BLaER1 treated with 17β-estradiol and CSF1 and Interleukin-3, amounts not matched to agents 10 nM and 100 nM (cell line): ENCODE data around the gene CASP3.
"Not testable (repeated sequence)": the region's sequence is repeated elsewhere in the genome, so short reads cannot be mapped to it uniquely, and the experiment has no call there.

ENCODE experiments used
- H3K27ac ChIP-seq, 11 experiments: shearing (Covaris generic); formaldehyde crosslinking; 2 replicates each; pipeline ENCODE4 v1.8.1; 2022
- H3K27me3 ChIP-seq, 11 experiments: shearing (Covaris generic); formaldehyde crosslinking; 2 replicates each; pipeline ENCODE4 v1.8.1; 2022
- H3K36me3 ChIP-seq, 11 experiments: shearing (Covaris generic); formaldehyde crosslinking; 2 replicates each; pipeline ENCODE4 v1.8.1; 2022
- H3K4me1 ChIP-seq, 10 experiments: shearing (Covaris generic); formaldehyde crosslinking; 2 replicates each; pipeline ENCODE4 v1.8.1; 2022
- H3K4me2 ChIP-seq, 11 experiments: shearing (Covaris generic); formaldehyde crosslinking; 2 replicates each; pipeline ENCODE4 v1.8.1; 2022
- H3K4me3 ChIP-seq, 10 experiments: shearing (Covaris generic); formaldehyde crosslinking; 2 replicates each; pipeline ENCODE4 v1.8.1; 2022
- H3K9ac ChIP-seq, 11 experiments: shearing (Covaris generic); formaldehyde crosslinking; 2 replicates each; pipeline ENCODE4 v1.8.1; 2022
- H3K9me3 ChIP-seq, 11 experiments: shearing (Covaris generic); formaldehyde crosslinking; replicated peaks in 1 of 11; 2 replicates each; pipeline ENCODE4 v1.8.1; 2022
- H4K20me1 ChIP-seq, 11 experiments: shearing (Covaris generic); formaldehyde crosslinking; 2 replicates each; pipeline ENCODE4 v1.8.1; 2022
- Cebpa-rat ChIP-seq, 11 experiments: shearing (Covaris generic); IDR thresholded peaks; 2 replicates each; pipeline ENCODE4 v1.8.1; 2022

Gene CASP3

GRCh38 chr4:184635381-184635780 lies 13.9 kb downstream of the CASP3 start:
- no peak overlapping the region for H3K27ac ChIP-seq
- H3K27me3 ChIP-seq: no peaks in the 10 kb centered on the region
- H3K9ac ChIP-seq: no peak overlapping the region
- H4K20me1 ChIP-seq: peaks cover 6 to 54% (median 25%) of the 10 kb centered on the region in 11 experiments; a peak in 18 of 22 replicates
- no peaks in the 10 kb centered on the region for H3K4me1 ChIP-seq
- no peak overlapping the region for H3K4me2 ChIP-seq
- peaks cover 85 to 100% (median 95%) of the 10 kb centered on the region in 11 experiments for H3K36me3 ChIP-seq
- H3K9me3 ChIP-seq: no peaks in the 10 kb centered on the region
- no peak overlapping the region for H3K4me3 ChIP-seq
- no peak for TF ChIP-seq Cebpa-rat (IDR thresholded peaks at IDR 0.05)

- no peak for TF ChIP-seq Cebpa-rat (IDR thresholded peaks at IDR 0.05)
- Histone ChIP-seq H3K4me2 (no peak overlapping the region), H3K27ac (no peak overlapping the region), H4K20me1 (peaks cover 0 to 29% (median 1%) of the 10 kb centered on the region in 11 experiments; a peak in 8 of 22 replicates), H3K9ac (no peak overlapping the region), H3K27me3 (no peaks in the 10 kb centered on the region), H3K4me3 (no peak overlapping the region), H3K36me3 (peaks cover 92 to 100% (median 98%) of the 10 kb centered on the region in 11 experiments), H3K9me3 (no peaks in the 10 kb centered on the region), H3K4me1 (no peaks in the 10 kb centered on the region)
Observed at GRCh38 chr4:184632842-184633241, 16.4 kb downstream of the CASP3 start.

GRCh38 chr4:184628103-184628502 lies 21.1 kb downstream of the CASP3 start:
- H3K9me3 ChIP-seq: no peaks in the 10 kb centered on the region
- no peak overlapping the region for H3K4me3 ChIP-seq
- peaks cover 0 to 7% (median 0%) of the 10 kb centered on the region in 11 experiments; a peak in 3 of 22 replicates for H4K20me1 ChIP-seq
- H3K9ac ChIP-seq: no peak overlapping the region
- no peak for TF ChIP-seq Cebpa-rat (IDR thresholded peaks at IDR 0.05)
- H3K27ac ChIP-seq: no peak overlapping the region
- H3K4me1 ChIP-seq: 0 out of 20 replicates have a peak, but pooled peaks cover 0 to 7% (median 0%) of the 10 kb centered on the region in 10 experiments
- H3K27me3 ChIP-seq: no peaks in the 10 kb centered on the region
- peaks cover 68 to 88% (median 79%) of the 10 kb centered on the region in 11 experiments for H3K36me3 ChIP-seq
- no peak overlapping the region for H3K4me2 ChIP-seq

GRCh38 chr4:184625783-184626596 lies 23.3 kb downstream of the CASP3 start:
- H3K4me1 ChIP-seq, H3K9me3 ChIP-seq, H3K27ac ChIP-seq, H3K4me3 ChIP-seq, H3K9ac ChIP-seq, H4K20me1 ChIP-seq, H3K27me3 ChIP-seq, H3K4me2 ChIP-seq: not testable (repeated sequence)
- H3K36me3 ChIP-seq: peaks cover 47 to 66% (median 60%) of the 10 kb centered on the region in 11 experiments

- Histone ChIP-seq H4K20me1 (0 out of 22 replicates have a peak, but pooled peaks cover 0 to 4% (median 0%) of the 10 kb centered on the region in 11 experiments), H3K27ac (no peak overlapping the region), H3K9me3 (no peaks in the 10 kb centered on the region), H3K4me3 (no peak overlapping the region), H3K36me3 (peaks cover 38 to 57% (median 50%) of the 10 kb centered on the region in 11 experiments), H3K4me2 (no peak overlapping the region), H3K4me1 (peaks cover 0 to 15% (median 0%) of the 10 kb centered on the region in 10 experiments; a peak in 1 of 20 replicates), H3K9ac (no peak overlapping the region), H3K27me3 (no peaks in the 10 kb centered on the region)
- no peak for TF ChIP-seq Cebpa-rat (IDR thresholded peaks at IDR 0.05)
Observed at GRCh38 chr4:184624972-184625554, 24.2 kb downstream of the CASP3 start.

- not testable (repeated sequence) for H4K20me1 ChIP-seq
Observed at GRCh38 chr4:184624504-184624903, 24.7 kb downstream of the CASP3 start.

GRCh38 chr4:184621518-184621917 lies 27.7 kb downstream of the CASP3 start:
- peaks cover 2 to 22% (median 15%) of the 10 kb centered on the region in 11 experiments; a peak in 15 of 22 replicates for H3K36me3 ChIP-seq
- H3K4me3 ChIP-seq: no peak overlapping the region
- no peak overlapping the region for H3K9ac ChIP-seq
- no peaks in the 10 kb centered on the region for H3K9me3 ChIP-seq
- H3K4me2 ChIP-seq: no peak overlapping the region
- no peak for TF ChIP-seq Cebpa-rat (IDR thresholded peaks at IDR 0.05)
- H3K27ac ChIP-seq: no peak overlapping the region
- H4K20me1 ChIP-seq: no peaks in the 10 kb centered on the region
- peaks cover 0 to 26% (median 0%) of the 10 kb centered on the region in 10 experiments; a peak in 3 of 20 replicates for H3K4me1 ChIP-seq
- H3K27me3 ChIP-seq: no peaks in the 10 kb centered on the region

More at GRCh38 chr4:184624504-184624903, 24.7 kb downstream of the CASP3 start:
- Histone ChIP-seq H3K36me3 (peaks cover 32 to 52% (median 45%) of the 10 kb centered on the region in 11 experiments), H3K4me1 (peaks cover 0 to 15% (median 0%) of the 10 kb centered on the region in 10 experiments; a peak in 1 of 20 replicates)
- H3K4me3 ChIP-seq, H3K4me2 ChIP-seq, H3K27ac ChIP-seq, H3K9ac ChIP-seq, H3K27me3 ChIP-seq, H3K9me3 ChIP-seq: not testable (repeated sequence)

GRCh38 chr4:184620212-184620867 lies 28.9 kb downstream of the CASP3 start:
- Histone ChIP-seq H3K4me2 (peak overlapping the region in 1 of 11 experiments; percentile 7; a peak in 1 of 22 replicates), H3K36me3 (peaks cover 0 to 12% (median 7%) of the 10 kb centered on the region in 11 experiments; a peak in 11 of 22 replicates), H3K9me3 (peaks cover 4 to 10% (median 6%) of the 10 kb centered on the region in 11 experiments; a peak in 21 of 22 replicates), H4K20me1 (no peaks in the 10 kb centered on the region), H3K4me1 (peaks cover 0 to 23% (median 0%) of the 10 kb centered on the region in 10 experiments; a peak in 3 of 20 replicates), H3K27ac (no peak overlapping the region), H3K27me3 (no peaks in the 10 kb centered on the region), H3K9ac (no peak overlapping the region), H3K4me3 (no peak overlapping the region)
- TF ChIP-seq Cebpa-rat (IDR thresholded peaks at IDR 0.05): no peak
